Tibial nerve (tissue), 3 donors: ENCODE results near the gene ZNF653.

Experiments
- CTCF ChIP-seq, 5 experiments: fragments of 200-600 bp in 3 of 5; fragments of 450-650 bp in 2 of 5; sonication (generic) in 3 of 5; IDR thresholded peaks; one replicate each; pipeline ENCODE4 v1.5.1; 2016 to 2019; ENCODE audit warnings: antibody characterized with exemption in 5 of 5, mild to moderate bottlenecking in 3 of 5, moderate library complexity in 2 of 5
- POLR2A ChIP-seq, 2 donors: fragments of 450-650 bp; IDR thresholded peaks; one replicate each; pipeline ENCODE4 v1.6.1; 2017; ENCODE audit warnings: antibody characterized with exemption in 2 of 2, mild to moderate bottlenecking in 2 of 2, moderate library complexity in 2 of 2

- no peak for TF ChIP-seq POLR2A (IDR thresholded peaks at IDR 0.05)
- TF ChIP-seq CTCF (IDR thresholded peaks at IDR 0.05) = no peak
These were observed 44.2 kb downstream of the ZNF653 start for GRCh38 chr19:11461453-11461852.
